Ascending aorta (tissue), 2 donors: ENCODE results near the gene CCS. TPM values are rescaled to one million over a fixed set of nuclear protein-coding genes. Genes with fewer than 3 reads are reported as not detected.
A peak's percentile ranks its signal among the peaks of the same experiment; 100 is the strongest.
"Not testable (repeated sequence)": the region's sequence is repeated elsewhere in the genome, so short reads cannot be mapped to it uniquely, and the experiment has no call there.

ENCODE experiments used
- DNase-seq, 2 donors: peaks; one replicate each; pipeline ENCODE4 v3.0.0-alpha.2; 2019; ENCODE audit warnings: low spot score in 2 of 2
- H3K27ac ChIP-seq, 2 donors: fragments of 200-600 bp; sonication (generic); one replicate each; pipeline ENCODE4 v1.5.1; 2016 to 2017; ENCODE audit warnings: mild to moderate bottlenecking in 1 of 2
- H3K27me3 ChIP-seq: fragments of 200-600 bp; sonication (generic); one replicate; pipeline ENCODE4 v1.5.1; 2017
- H3K36me3 ChIP-seq, 2 donors: fragments of 200-600 bp; sonication (generic); one replicate each; pipeline ENCODE4 v1.5.1; 2016
- H3K4me1 ChIP-seq, 2 donors: fragments of 200-600 bp; sonication (generic); one replicate each; pipeline ENCODE4 v1.5.1; 2016 to 2017; ENCODE audit warnings: mild to moderate bottlenecking in 1 of 2
- H3K4me3 ChIP-seq, 2 donors: fragments of 200-600 bp; sonication (generic); one replicate each; pipeline ENCODE4 v1.5.1; 2016 to 2017; ENCODE audit warnings: mild to moderate bottlenecking in 1 of 2
- H3K9me3 ChIP-seq, 2 donors: fragments of 200-600 bp; sonication (generic); one replicate each; pipeline ENCODE4 v1.5.1; 2016
- intact Hi-C: fragments of 100-400 bp; cut with DNase I; formaldehyde crosslinking; loops from one replicate; pipeline ENCODE4 v1.15.1; 2023
- total RNA-seq: library from RNA; depleted of rRNA; stranded (reverse); fragments of >200 nt; gene quantifications from one replicate; pipeline ENCODE4 v1.1.0, GENCODE V29; 2016
- TF ChIP-seq, protein P1 (sequence below), 3 experiments: fragments of 200-600 bp in 2 of 3; fragments of 450-650 bp in 1 of 3; sonication (generic) in 2 of 3; IDR thresholded peaks; one replicate each; pipeline ENCODE4 v1.5.1; 2016 to 2019; ENCODE audit warnings: antibody characterized with exemption in 3 of 3, mild to moderate bottlenecking in 1 of 3, moderate library complexity in 1 of 3

Gene CCS
- total RNA-seq, 1 donor from 2014 or later = 50.4 TPM

DNA sequence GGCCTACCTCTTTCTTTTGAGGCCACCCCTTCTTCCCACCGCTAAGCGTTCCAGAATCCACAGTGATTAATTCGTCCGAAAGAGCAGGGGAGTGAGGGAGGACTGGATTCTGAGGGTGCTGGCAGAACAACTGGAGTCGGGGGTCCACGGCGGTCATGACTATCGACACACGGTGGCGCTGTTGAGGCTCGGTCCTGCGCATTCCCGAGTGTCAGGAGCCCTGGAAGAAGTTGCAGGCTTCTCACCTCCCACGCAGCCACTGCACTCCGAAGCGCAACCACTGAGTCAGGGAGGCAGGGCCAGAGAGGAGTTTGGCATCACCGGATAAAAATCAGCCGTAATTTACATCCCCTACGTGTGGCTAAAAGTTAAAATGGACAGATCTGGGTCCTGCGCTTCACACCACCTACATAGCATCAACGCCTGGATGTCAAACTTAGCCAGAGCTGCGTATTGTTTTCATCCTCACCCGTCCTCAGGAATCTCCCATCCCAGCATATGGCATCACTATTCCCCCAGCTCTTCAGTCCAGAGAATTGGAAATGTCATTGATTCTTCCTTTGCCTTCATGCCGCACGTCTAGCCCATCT is 13.9 kb upstream of the CCS start:
- H3K4me1 ChIP-seq = no peaks in the 10 kb centered on the region
- TF ChIP-seq, protein P1, sequence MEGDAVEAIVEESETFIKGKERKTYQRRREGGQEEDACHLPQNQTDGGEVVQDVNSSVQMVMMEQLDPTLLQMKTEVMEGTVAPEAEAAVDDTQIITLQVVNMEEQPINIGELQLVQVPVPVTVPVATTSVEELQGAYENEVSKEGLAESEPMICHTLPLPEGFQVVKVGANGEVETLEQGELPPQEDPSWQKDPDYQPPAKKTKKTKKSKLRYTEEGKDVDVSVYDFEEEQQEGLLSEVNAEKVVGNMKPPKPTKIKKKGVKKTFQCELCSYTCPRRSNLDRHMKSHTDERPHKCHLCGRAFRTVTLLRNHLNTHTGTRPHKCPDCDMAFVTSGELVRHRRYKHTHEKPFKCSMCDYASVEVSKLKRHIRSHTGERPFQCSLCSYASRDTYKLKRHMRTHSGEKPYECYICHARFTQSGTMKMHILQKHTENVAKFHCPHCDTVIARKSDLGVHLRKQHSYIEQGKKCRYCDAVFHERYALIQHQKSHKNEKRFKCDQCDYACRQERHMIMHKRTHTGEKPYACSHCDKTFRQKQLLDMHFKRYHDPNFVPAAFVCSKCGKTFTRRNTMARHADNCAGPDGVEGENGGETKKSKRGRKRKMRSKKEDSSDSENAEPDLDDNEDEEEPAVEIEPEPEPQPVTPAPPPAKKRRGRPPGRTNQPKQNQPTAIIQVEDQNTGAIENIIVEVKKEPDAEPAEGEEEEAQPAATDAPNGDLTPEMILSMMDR (IDR thresholded peaks at IDR 0.05) = peak; percentile 85 to 92 (median 92)
- no peaks in the 10 kb centered on the region for H3K36me3 ChIP-seq
- peak overlapping the region in 1 of 2 donors; percentile 26 for H3K4me3 ChIP-seq
- H3K27ac ChIP-seq = no peak overlapping the region
- no peaks in the 10 kb centered on the region for H3K27me3 ChIP-seq
- intact Hi-C loops = loop anchor here (1.0 to 5.0 kb wide), 3 partner anchors 38 to 256 kb away; partner anchors contain the start of gene RBM14
- DNase-seq = peak; percentile 25 to 88
- no peaks in the 10 kb centered on the region for H3K9me3 ChIP-seq

DNA sequence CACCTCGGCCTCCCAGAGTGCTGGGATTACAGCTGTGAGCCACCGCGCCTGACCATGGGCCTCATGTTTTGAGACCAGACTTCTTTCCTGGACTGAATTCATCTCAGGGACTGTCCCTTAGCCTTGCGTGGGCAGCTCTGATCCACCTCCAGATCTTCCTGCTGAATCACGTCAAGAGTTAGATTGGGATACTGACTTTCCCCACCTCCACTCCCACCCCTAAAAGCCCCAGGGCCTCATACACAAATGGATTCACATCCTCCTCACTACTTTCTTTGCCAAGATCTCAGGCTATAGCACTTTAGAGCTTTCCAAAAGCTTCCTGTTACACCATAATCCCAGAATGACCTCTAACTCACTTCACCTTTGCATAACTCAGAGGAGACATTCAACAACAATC is 12.2 kb upstream of the CCS start:
- Histone ChIP-seq H3K36me3 (no peaks in the 10 kb centered on the region), H3K27me3 (no peaks in the 10 kb centered on the region), H3K4me1 (no peaks in the 10 kb centered on the region), H3K9me3 (no peaks in the 10 kb centered on the region), H3K4me3 (no peak overlapping the region), H3K27ac (no peak overlapping the region)
- no peak for DNase-seq
- TF ChIP-seq, protein P1 (IDR thresholded peaks at IDR 0.05) = no peak
- intact Hi-C loops = no loop called here

DNA sequence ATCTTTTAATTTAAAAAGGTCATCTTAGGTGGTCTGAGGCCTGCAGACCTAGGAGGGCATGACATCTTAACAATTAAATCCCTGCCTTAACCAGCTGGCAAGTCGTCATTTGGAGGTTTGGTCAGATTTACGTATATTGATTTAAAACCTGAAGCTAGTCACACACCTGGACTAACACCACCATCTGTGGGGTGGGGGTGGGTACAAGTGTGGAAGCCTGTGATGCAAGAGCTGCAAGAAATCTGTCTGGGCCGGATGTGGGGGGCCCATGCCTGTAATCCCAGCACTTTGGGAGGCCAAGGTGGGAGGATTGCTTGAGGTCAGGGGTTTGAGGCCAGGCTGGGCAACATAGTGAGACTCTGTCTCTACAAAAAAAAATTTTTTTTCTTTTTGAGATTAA is 11.7 kb upstream of the CCS start:
- H3K4me3 ChIP-seq = no peak overlapping the region
- no peaks in the 10 kb centered on the region for H3K9me3 ChIP-seq
- H3K4me1 ChIP-seq = no peaks in the 10 kb centered on the region
- intact Hi-C loops = no loop called here
- TF ChIP-seq, protein P1 (IDR thresholded peaks at IDR 0.05) = no peak
- H3K36me3 ChIP-seq = no peaks in the 10 kb centered on the region
- no peak for DNase-seq
- no peaks in the 10 kb centered on the region for H3K27me3 ChIP-seq
- H3K27ac ChIP-seq = no peak overlapping the region

DNA sequence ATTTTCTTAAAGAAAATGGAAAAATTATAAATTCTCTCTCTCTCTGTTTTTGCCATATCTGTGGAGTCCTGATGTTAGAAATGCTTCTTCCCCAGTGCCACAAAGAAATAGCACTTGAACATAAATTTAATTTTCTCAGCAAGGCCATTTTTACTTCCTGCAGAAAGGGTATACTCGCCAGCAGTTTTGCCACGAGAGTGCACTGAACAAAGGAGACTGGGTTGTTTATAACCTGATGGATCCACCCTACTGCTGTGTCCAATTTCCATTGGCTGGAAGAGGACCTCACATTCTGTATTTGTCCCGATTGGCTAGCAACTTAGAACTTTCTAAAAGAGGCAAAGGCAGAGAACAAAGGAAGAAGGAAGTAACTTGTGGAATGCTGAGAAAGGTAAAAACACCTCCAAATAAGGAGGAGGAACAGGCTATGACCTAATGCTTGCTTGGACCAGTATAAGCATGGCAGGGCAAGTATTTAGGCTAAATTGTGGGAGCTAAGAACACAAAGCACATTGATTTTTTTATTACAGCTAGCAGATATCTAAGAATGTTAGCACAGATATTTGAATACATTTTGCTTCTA is 10.3 kb upstream of the CCS start:
- H3K27ac ChIP-seq, DNase-seq, H3K27me3 ChIP-seq, H3K9me3 ChIP-seq, H3K36me3 ChIP-seq, H3K4me1 ChIP-seq, intact Hi-C loops, H3K4me3 ChIP-seq: not testable (repeated sequence)

DNA sequence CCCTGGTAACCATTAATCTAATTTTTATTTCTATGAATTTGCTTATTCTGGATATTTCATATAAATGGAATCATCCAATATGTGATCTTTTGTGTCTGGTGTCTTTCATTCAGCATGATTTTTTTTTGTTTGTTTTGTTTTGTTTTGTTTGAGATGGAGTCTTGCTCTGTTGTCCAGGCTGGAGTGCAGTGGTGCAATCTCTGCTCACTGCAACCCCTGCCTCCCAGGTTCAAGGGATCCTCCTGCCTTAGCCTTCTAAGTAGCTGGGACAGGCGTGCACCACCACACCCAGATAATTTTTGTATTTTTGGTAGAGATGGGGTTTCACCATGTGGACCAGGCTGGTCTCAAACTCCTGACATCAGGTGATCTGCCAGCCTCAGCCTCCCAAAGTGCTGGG is 7.5 kb upstream of the CCS start:
- H3K4me3 ChIP-seq, H3K36me3 ChIP-seq, H3K27ac ChIP-seq, intact Hi-C loops, DNase-seq, H3K9me3 ChIP-seq, H3K27me3 ChIP-seq, H3K4me1 ChIP-seq: not testable (repeated sequence)

DNA sequence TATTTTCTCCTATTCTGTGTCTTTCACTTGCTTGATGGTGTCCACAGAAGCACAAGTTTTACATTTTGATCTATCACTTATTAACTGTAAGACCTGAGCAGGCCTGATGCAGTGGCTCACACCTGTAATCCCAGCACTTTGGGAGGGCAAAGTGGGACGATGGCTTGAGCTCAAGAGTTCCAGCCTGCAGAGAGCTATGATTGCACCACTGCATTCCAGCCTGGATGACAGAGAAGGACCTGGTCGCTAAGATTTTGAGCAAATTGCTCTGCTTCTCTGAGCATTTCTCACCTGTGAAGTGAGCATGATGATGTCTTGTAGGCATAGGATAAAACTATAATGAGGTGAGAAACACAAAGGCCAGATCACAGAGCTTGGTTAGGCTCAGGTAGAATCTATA is 6.8 kb upstream of the CCS start:
- Histone ChIP-seq H3K27ac (no peak overlapping the region), H3K4me1 (no peaks in the 10 kb centered on the region), H3K36me3 (no peaks in the 10 kb centered on the region), H3K27me3 (no peaks in the 10 kb centered on the region), H3K4me3 (no peak overlapping the region), H3K9me3 (no peaks in the 10 kb centered on the region)
- DNase-seq = no peak
- TF ChIP-seq, protein P1 (IDR thresholded peaks at IDR 0.05) = no peak
- intact Hi-C loops = no loop called here

DNA sequence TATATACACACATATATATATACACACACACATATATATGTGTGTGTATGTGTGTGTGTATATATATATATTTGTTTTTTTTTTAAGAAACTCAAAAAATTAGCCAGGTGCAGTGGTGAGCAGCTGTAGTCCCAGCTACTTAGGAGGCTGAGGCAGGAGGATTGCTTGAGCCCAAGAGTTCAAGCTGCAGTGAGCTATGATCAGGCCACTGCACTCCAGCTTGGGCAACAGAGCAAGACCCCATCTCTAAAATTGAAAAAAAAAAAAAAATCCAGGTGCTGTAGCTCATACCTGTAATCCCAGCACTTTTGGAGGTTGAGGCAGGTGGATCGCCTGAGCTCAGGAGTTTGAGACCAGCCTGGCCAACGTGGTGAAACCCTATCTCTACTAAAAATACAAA is 3.7 kb upstream of the CCS start:
- H3K36me3 ChIP-seq, H3K27ac ChIP-seq, H3K9me3 ChIP-seq, H3K4me3 ChIP-seq, DNase-seq, H3K27me3 ChIP-seq, intact Hi-C loops: not testable (repeated sequence)
- peaks cover 5 to 12% of the 10 kb centered on the region in 2 donors for H3K4me1 ChIP-seq
